A549 (cell line): Measurements from ENCODE around the gene PRDM15. TPM values are rescaled to one million over a fixed set of nuclear protein-coding genes. Genes with fewer than 3 reads are reported as not detected.

Experiments
- ATAC-seq, 2 experiments: fragments of 200-7000 bp in 1 of 2; fragments of >200 bp in 1 of 2; cut with Nextera tagmentation in 1 of 2; cut with Tn5 transposase in 1 of 2; 3 replicates each; pipeline versions ENCODE4 v1.8.0 to v1.9.1; 2018 to 2020; ENCODE audit warnings: mild to moderate bottlenecking in 1 of 2, moderate library complexity in 1 of 2
- CTCF ChIA-PET: fragments of 300-600 bp; sonication (Branson Sonifier 250); formaldehyde crosslinking; extraction: SDS; loops from one replicate; lab custom pipeline; 2021; ENCODE audit warnings: antibody characterized with exemption, inconsistent platforms; lab: Yijun Ruan, JAX
- POLR2A ChIA-PET: fragments of 350-600 bp; formaldehyde crosslinking; extraction: SDS; loops from one replicate; lab custom pipeline; 2021; ENCODE audit warnings: antibody characterized with exemption, inconsistent platforms; lab: Yijun Ruan, JAX
- DNase-seq, 2 experiments: peaks; one replicate each; pipeline versions ENCODE4 v3.0.0 to v3.0.0-alpha.2; 2011 to 2016; ENCODE audit warnings: low read depth in 1 of 2, low spot score in 1 of 2
- FAIRE-seq: peaks from 2 replicates; lab custom pipeline; 2011; peaks lifted over from hg19 to GRCh38; lab: Jason Lieb, UNC
- H3K27ac ChIP-seq, 2 experiments: fragments of >200 bp; sonication (Bioruptor Twin); formaldehyde crosslinking; 3 replicates each; pipeline ENCODE4 v1.5.1; 2016 to 2017
- H3K4me1 ChIP-seq: fragments of >200 bp; sonication (Bioruptor Twin); formaldehyde crosslinking; 3 replicates; pipeline ENCODE4 v1.6.1; 2016
- H3K4me2 ChIP-seq: fragments of >200 bp; sonication (Bioruptor Twin); formaldehyde crosslinking; 3 replicates; pipeline ENCODE4 v1.6.1; 2016
- H3K4me3 ChIP-seq: fragments of >200 bp; sonication (Bioruptor Twin); formaldehyde crosslinking; 3 replicates; pipeline ENCODE4 v1.5.1; 2016
- H3K9me3 ChIP-seq: fragments of >200 bp; sonication (Bioruptor Twin); formaldehyde crosslinking; 3 replicates; pipeline ENCODE4 v1.6.1; 2016
- CBX8 ChIP-seq: fragments of 200-600 bp; sonication (generic); IDR thresholded peaks from 2 replicates; pipeline ENCODE4 v1.6.1; 2016
- CHD2 ChIP-seq: fragments of 150-350 bp; IDR thresholded peaks from 2 replicates; pipeline ENCODE4 v1.6.1; 2014; ENCODE audit warnings: low read length; ENCODE audit not compliant: partially characterized antibody
- ELK1 ChIP-seq: fragments of 150-350 bp; IDR thresholded peaks from 2 replicates; pipeline ENCODE4 v1.6.1; 2014; ENCODE audit warnings: low read depth, mild to moderate bottlenecking, low read length
- EP300 ChIP-seq, 2 experiments: fragments of >200 bp; sonication (Bioruptor Twin); formaldehyde crosslinking; IDR thresholded peaks; 2 replicates in 1 of 2; 3 replicates in 1 of 2; pipeline ENCODE4 v1.6.1; 2016 to 2017
- FOSL2 ChIP-seq, 2 experiments: fragments of 450-650 bp in 1 of 2; fragments of >200 bp in 1 of 2; sonication (Bioruptor Twin) in 1 of 2; formaldehyde crosslinking; IDR thresholded peaks; 2 replicates each; pipeline versions ENCODE4 v1.5.0 to v1.6.1; 2016 to 2020; ENCODE audit warnings: mild to moderate bottlenecking in 1 of 2, moderate library complexity in 1 of 2
- GATA3 ChIP-seq: IDR thresholded peaks from 2 replicates; pipeline ENCODE4 v1.6.1; 2012; ENCODE audit warnings: borderline replicate concordance
- HEYL ChIP-seq: fragments of 250-450 bp; sonication (Bioruptor Pico); IDR thresholded peaks from 2 replicates; pipeline ENCODE4 v1.8.0; 2021; ENCODE audit warnings: mild to moderate bottlenecking, moderate library complexity
- HMGXB4 ChIP-seq: fragments of 250-450 bp; sonication (Bioruptor Pico); IDR thresholded peaks from 2 replicates; pipeline ENCODE4 v1.5.0; 2021; ENCODE audit warnings: mild to moderate bottlenecking, moderate library complexity, borderline replicate concordance
- HOXA7 ChIP-seq: fragments of 250-450 bp; sonication (Bioruptor Pico); IDR thresholded peaks from 2 replicates; pipeline ENCODE4 v1.5.0; 2020; ENCODE audit warnings: mild to moderate bottlenecking, moderate library complexity
- JUN ChIP-seq, 2 experiments: fragments of >200 bp; sonication (Bioruptor Twin); formaldehyde crosslinking; IDR thresholded peaks; 2 replicates in 1 of 2; 3 replicates in 1 of 2; pipeline ENCODE4 v1.6.1; 2016 to 2017
- MAZ ChIP-seq: fragments of 150-350 bp; IDR thresholded peaks from 2 replicates; pipeline ENCODE4 v1.6.1; 2014; ENCODE audit warnings: antibody characterized with exemption, low read depth, low read length, borderline replicate concordance
- MYC ChIP-seq: IDR thresholded peaks from 2 replicates; pipeline ENCODE4 v1.6.1; 2012; ENCODE audit warnings: mild to moderate bottlenecking, inconsistent platforms, low read length, improper control_type of control experiment, borderline replicate concordance
- NR3C1 ChIP-seq: fragments of >200 bp; sonication (Bioruptor Twin); formaldehyde crosslinking; IDR thresholded peaks from 3 replicates; pipeline ENCODE4 v1.6.1; 2017
- RAD21 ChIP-seq, 2 experiments: fragments of >200 bp in 1 of 2; sonication (Bioruptor Twin) in 1 of 2; formaldehyde crosslinking in 1 of 2; IDR thresholded peaks in 1 of 2; conservative IDR thresholded peaks in 1 of 2; 2 replicates in 1 of 2; 3 replicates in 1 of 2; pipeline ENCODE4 v1.6.1; 2012 to 2018; ENCODE audit warnings: inconsistent platforms in 1 of 2
- RFX5 ChIP-seq: fragments of 450-650 bp; IDR thresholded peaks from 2 replicates; pipeline ENCODE4 v1.7.1; 2014; ENCODE audit warnings: antibody characterized with exemption, mild to moderate bottlenecking, moderate library complexity
- USF2 ChIP-seq: fragments of 450-650 bp; IDR thresholded peaks from 2 replicates; pipeline ENCODE4 v1.6.1; 2014; ENCODE audit warnings: antibody characterized with exemption
- WGBS: methylation state at CpG from one replicate; pipeline ENCODE4 v1.1.6; 2017; ENCODE audit errors: missing lambda C conversion rate; 5-methylcytosine and 5-hydroxymethylcytosine counted together
- polyA plus RNA-seq, 4 experiments: library from polyadenylated mRNA; depleted of rRNA in 3 of 4; stranded (reverse); fragments of >200 nt; fragmentation: RNase III in 1 of 4; extraction: RNeasy Plus Mini Kit Qiagen cat#74134 plus additional on column Dnase treatment in 1 of 4; gene quantifications; 2 replicates in 3 of 4; 3 replicates in 1 of 4; pipeline ENCODE4 v1.2.3, GENCODE V29; 2011 to 2017
- TF ChIP-seq, protein P1 (sequence below): IDR thresholded peaks from 2 replicates; pipeline ENCODE4 v1.6.1; 2012
- TF ChIP-seq, protein P2 (sequence below): fragments of >200 bp; sonication (Bioruptor Twin); formaldehyde crosslinking; IDR thresholded peaks from 3 replicates; pipeline ENCODE4 v1.6.1; 2016

The PRDM15 gene
- polyA plus RNA-seq, 2 of the 4 experiments (the other 2 are of a cell fraction), result 4.5 to 6.1 TPM

- FAIRE-seq, result no peak
- DNase-seq, result no peak
- Histone ChIP-seq H3K4me1 (peaks cover 31% of the 10 kb centered on the region), H3K9me3 (no peaks in the 10 kb centered on the region), H3K4me3 (no peak overlapping the region), H3K27ac (no peak overlapping the region), H3K4me2 (no peak overlapping the region)
- ATAC-seq, result no peak
- 63% methylated on average over 2 of the region's 2 CpGs for WGBS
- ChIA-PET POLR2A (no interaction called here), CTCF (interaction anchor here (0.9 to 2.4 kb wide), 2 partner anchors 9 to 169 kb away, joined by 3 to 12 read pairs; no protein-coding TSS in a partner anchor)
- no peak for TF ChIP-seq HEYL
- no peak for TF ChIP-seq HMGXB4
- TF ChIP-seq JUN (IDR thresholded peaks at IDR 0.05), result no peak
- TF ChIP-seq ELK1, result no peak
- TF ChIP-seq EP300 (IDR thresholded peaks at IDR 0.05), result no peak
- no peak for TF ChIP-seq CHD2
- no peak for TF ChIP-seq FOSL2 (IDR thresholded peaks at IDR 0.05)
- TF ChIP-seq FOSL2 (CRISPR knock-in tag; IDR thresholded peaks at IDR 0.05), result no peak
- no peak for TF ChIP-seq MAZ
- no peak for TF ChIP-seq USF2
- TF ChIP-seq, protein P1, sequence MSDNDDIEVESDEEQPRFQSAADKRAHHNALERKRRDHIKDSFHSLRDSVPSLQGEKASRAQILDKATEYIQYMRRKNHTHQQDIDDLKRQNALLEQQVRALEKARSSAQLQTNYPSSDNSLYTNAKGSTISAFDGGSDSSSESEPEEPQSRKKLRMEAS, result no peak
Measured at GRCh38 chr21:41781050-41781410, 98.1 kb downstream of the PRDM15 start.

DNA sequence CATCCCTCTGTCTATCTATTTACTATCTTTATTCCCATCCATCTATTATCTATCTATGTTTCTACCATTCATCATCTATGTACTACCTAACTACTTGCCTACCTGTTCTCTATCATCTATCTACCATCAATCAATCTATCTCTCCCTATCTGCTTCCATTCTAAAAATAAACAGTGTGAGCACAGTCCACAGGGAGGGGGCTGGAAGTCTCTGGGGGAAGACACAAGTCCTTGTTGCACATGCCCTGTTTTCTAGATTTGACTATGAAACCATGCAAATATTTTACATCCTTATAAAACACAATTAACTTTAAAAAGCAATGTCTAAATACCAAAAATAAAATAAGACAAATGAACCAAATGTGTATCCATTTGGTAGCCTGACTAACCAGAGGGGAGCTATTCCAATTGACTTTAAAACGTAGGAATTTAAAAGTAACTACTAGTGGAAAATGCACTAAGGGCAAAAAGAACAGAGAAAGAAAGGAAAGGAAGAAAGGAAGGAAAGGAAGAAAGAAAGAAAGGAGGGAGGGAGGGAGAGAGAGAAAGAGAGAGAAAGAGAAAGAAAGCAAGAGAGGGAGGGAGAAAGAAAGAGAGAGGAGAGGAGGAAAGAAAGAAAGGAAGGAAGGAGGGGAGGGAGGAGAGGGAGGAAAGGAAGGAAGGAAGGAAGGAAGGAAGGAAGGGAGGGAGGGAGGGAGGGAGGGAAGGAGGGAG lies 98.7 kb downstream of the PRDM15 start:
- ChIA-PET CTCF (interaction anchor here (0.6 to 2.4 kb wide), 3 partner anchors 8 to 168 kb away, joined by 3 to 12 read pairs (median 3); no protein-coding TSS in a partner anchor), POLR2A (no interaction called here)
- Histone ChIP-seq H3K4me3 (no peak overlapping the region), H3K27ac (no peak overlapping the region), H3K4me2 (no peak overlapping the region), H3K9me3 (no peaks in the 10 kb centered on the region), H3K4me1 (peaks cover 31% of the 10 kb centered on the region)
- TF ChIP-seq RAD21 (conservative IDR thresholded peaks at IDR 0.05 in 1 of 2, IDR thresholded peaks at IDR 0.05 in 1 of 2) (no peak), CBX8 (no peak), GATA3 (no peak), RFX5 (no peak), MYC (no peak), NR3C1 (no peak), HOXA7 (CRISPR knock-in tag) (no peak), USF2 (no peak)
- TF ChIP-seq, protein P2, sequence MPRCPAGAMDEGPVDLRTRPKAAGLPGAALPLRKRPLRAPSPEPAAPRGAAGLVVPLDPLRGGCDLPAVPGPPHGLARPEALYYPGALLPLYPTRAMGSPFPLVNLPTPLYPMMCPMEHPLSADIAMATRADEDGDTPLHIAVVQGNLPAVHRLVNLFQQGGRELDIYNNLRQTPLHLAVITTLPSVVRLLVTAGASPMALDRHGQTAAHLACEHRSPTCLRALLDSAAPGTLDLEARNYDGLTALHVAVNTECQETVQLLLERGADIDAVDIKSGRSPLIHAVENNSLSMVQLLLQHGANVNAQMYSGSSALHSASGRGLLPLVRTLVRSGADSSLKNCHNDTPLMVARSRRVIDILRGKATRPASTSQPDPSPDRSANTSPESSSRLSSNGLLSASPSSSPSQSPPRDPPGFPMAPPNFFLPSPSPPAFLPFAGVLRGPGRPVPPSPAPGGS, result no peak
- DNase-seq (no peak), FAIRE-seq (no peak), ATAC-seq (no peak)
- WGBS, result 66% methylated on average over 1 of the region's 1 CpG
